H9 (cell line): Measurements from ENCODE around the gene COL27A1. TPM values are rescaled to one million over a fixed set of nuclear protein-coding genes. Genes with fewer than 3 reads are reported as not detected.

Source experiments
- DNase-seq: peaks from one replicate; pipeline ENCODE4 v3.0.0-alpha.2; 2017
- H2AFZ ChIP-seq: one replicate; pipeline ENCODE4 v1.6.1; 2013; ENCODE audit warnings: mild to moderate bottlenecking, low read length, control low read depth, moderate library complexity
- H2AK5ac ChIP-seq: 2 replicates; pipeline ENCODE4 v1.6.1; 2013; ENCODE audit warnings: low read length, control low read depth, mixed read lengths; ENCODE audit not compliant: insufficient read length
- H2BK120ac ChIP-seq: one replicate; pipeline ENCODE4 v1.6.1; 2013; ENCODE audit warnings: low read depth, mild to moderate bottlenecking, low read length, control low read depth, inconsistent platforms; ENCODE audit not compliant: poor library complexity, severe bottlenecking
- H2BK12ac ChIP-seq: 2 replicates; pipeline ENCODE4 v1.6.1; 2013; ENCODE audit warnings: low read length, control low read depth, mixed read lengths, low read depth; ENCODE audit not compliant: insufficient read length
- H2BK15ac ChIP-seq: 2 replicates; pipeline ENCODE4 v1.6.1; 2013; ENCODE audit warnings: low read depth, low read length, control low read depth
- H2BK20ac ChIP-seq: one replicate; pipeline ENCODE4 v1.6.1; 2013; ENCODE audit warnings: low read depth, mild to moderate bottlenecking, low read length, control low read depth, inconsistent platforms; ENCODE audit not compliant: poor library complexity, severe bottlenecking
- H2BK5ac ChIP-seq: 2 replicates; pipeline ENCODE4 v1.6.1; 2013; ENCODE audit warnings: low read length, control low read depth, mixed read lengths; ENCODE audit not compliant: insufficient read length
- H3K14ac ChIP-seq: 2 replicates; pipeline ENCODE4 v1.6.1; 2013; ENCODE audit warnings: low read length, control low read depth; ENCODE audit not compliant: insufficient read depth
- H3K18ac ChIP-seq: 2 replicates; pipeline ENCODE4 v1.6.1; 2013; ENCODE audit warnings: low read depth, mild to moderate bottlenecking, mixed read lengths, low read length, control low read depth; ENCODE audit not compliant: insufficient read length
- H3K23ac ChIP-seq: 2 replicates; pipeline ENCODE4 v1.6.1; 2013; ENCODE audit warnings: low read length, control low read depth, mixed read lengths, low read depth; ENCODE audit not compliant: insufficient read length
- H3K23me2 ChIP-seq: 2 replicates; pipeline ENCODE4 v1.6.1; 2013; ENCODE audit warnings: low read depth, mild to moderate bottlenecking, mixed read lengths, low read length, control low read depth; ENCODE audit not compliant: insufficient read length, poor library complexity, severe bottlenecking
- H3K27ac ChIP-seq: 2 replicates; pipeline ENCODE4 v1.5.1; 2013; ENCODE audit warnings: low read length, control low read depth, mixed read lengths, low read depth; ENCODE audit not compliant: insufficient read length
- H3K27me3 ChIP-seq: 2 replicates; pipeline ENCODE4 v1.6.1; 2013; ENCODE audit warnings: low read length, control low read depth, inconsistent platforms; ENCODE audit not compliant: insufficient read depth
- H3K4ac ChIP-seq: 2 replicates; pipeline ENCODE4 v1.6.1; 2013; ENCODE audit warnings: low read depth, mild to moderate bottlenecking, control low read depth, inconsistent platforms, low read length, moderate library complexity
- H3K4me1 ChIP-seq: 2 replicates; pipeline ENCODE4 v1.6.1; 2013; ENCODE audit warnings: low read length, control low read depth, inconsistent platforms; ENCODE audit not compliant: insufficient read depth
- H3K4me2 ChIP-seq: 2 replicates; pipeline ENCODE4 v1.6.1; 2013; ENCODE audit warnings: low read length, control low read depth, mixed read lengths; ENCODE audit not compliant: insufficient read length, insufficient read depth
- H3K56ac ChIP-seq: 2 replicates; pipeline ENCODE4 v1.6.1; 2013; ENCODE audit warnings: low read depth, mild to moderate bottlenecking, mixed read lengths, low read length, control low read depth; ENCODE audit not compliant: insufficient read length
- H3K79me1 ChIP-seq: 2 replicates; pipeline ENCODE4 v1.6.1; 2013; ENCODE audit warnings: low read depth, mild to moderate bottlenecking, moderate library complexity, low read length, control low read depth, inconsistent platforms; ENCODE audit not compliant: insufficient read depth, poor library complexity, severe bottlenecking
- H3K79me2 ChIP-seq: 2 replicates; pipeline ENCODE4 v1.6.1; 2013; ENCODE audit warnings: low read length, control low read depth, inconsistent platforms; ENCODE audit not compliant: insufficient read depth
- H3K9ac ChIP-seq: 2 replicates; pipeline ENCODE4 v1.6.1; 2013; ENCODE audit warnings: low read length, control low read depth, mixed read lengths; ENCODE audit not compliant: insufficient read length; ENCODE audit errors: extremely low read depth
- H3K9me3 ChIP-seq: one replicate; pipeline ENCODE4 v1.6.1; 2013; ENCODE audit warnings: low read depth, low read length, inconsistent platforms; ENCODE audit not compliant: control insufficient read depth
- H3T11ph ChIP-seq: one replicate; pipeline ENCODE4 v1.6.1; 2013; ENCODE audit warnings: mild to moderate bottlenecking, low read length, control low read depth, inconsistent platforms
- H4K20me1 ChIP-seq: one replicate; pipeline ENCODE4 v1.6.1; 2013; ENCODE audit not compliant: control insufficient read depth, insufficient read length, insufficient read depth
- H4K5ac ChIP-seq: 2 replicates; pipeline ENCODE4 v1.6.1; 2013; ENCODE audit warnings: low read depth, mild to moderate bottlenecking, mixed read lengths, low read length, control low read depth; ENCODE audit not compliant: insufficient read length
- H4K8ac ChIP-seq: replicated peaks from 2 replicates; pipeline ENCODE4 v1.6.1; 2013; ENCODE audit warnings: low read length, control low read depth, mixed read lengths, low read depth; ENCODE audit not compliant: insufficient read length
- H4K91ac ChIP-seq: 2 replicates; pipeline ENCODE4 v1.6.1; 2013; ENCODE audit warnings: low read depth, mild to moderate bottlenecking, moderate library complexity, mixed read lengths, low read length, control low read depth; ENCODE audit not compliant: insufficient read length
- H3K27ac Mint-ChIP-seq, 3 experiments: 2 replicates in 2 of 3; 3 replicates in 1 of 3; pipeline ENCODE4 v1.8.0; 2020 to 2021; ENCODE audit warnings: mixed read lengths in 3 of 3, mild to moderate bottlenecking in 1 of 3, moderate library complexity in 1 of 3
- H3K27me3 Mint-ChIP-seq: 2 replicates; pipeline ENCODE4 v1.8.0; 2021; ENCODE audit warnings: low read depth, mild to moderate bottlenecking, moderate library complexity, mixed read lengths
- H3K36me3 Mint-ChIP-seq, 3 experiments: 2 replicates in 2 of 3; 3 replicates in 1 of 3; pipeline ENCODE4 v1.8.0; 2020 to 2021; ENCODE audit warnings: low read depth in 3 of 3, mixed read lengths in 3 of 3; ENCODE audit not compliant: insufficient read depth in 1 of 3
- H3K4me1 Mint-ChIP-seq, 2 experiments: 2 replicates each; pipeline ENCODE4 v1.8.0; 2020; ENCODE audit warnings: mixed read lengths in 2 of 2
- H3K4me3 Mint-ChIP-seq, 2 experiments: 2 replicates in 1 of 2; 3 replicates in 1 of 2; pipeline ENCODE4 v1.8.0; 2020 to 2021; ENCODE audit warnings: mild to moderate bottlenecking in 2 of 2, mixed read lengths in 2 of 2, moderate library complexity in 1 of 2
- H3K9me3 Mint-ChIP-seq, 2 experiments: 2 replicates in 1 of 2; 3 replicates in 1 of 2; pipeline ENCODE4 v1.8.0; 2020; ENCODE audit warnings: mild to moderate bottlenecking in 2 of 2, mixed read lengths in 2 of 2, moderate library complexity in 1 of 2
- CTCF ChIP-seq: fragments of 200-600 bp; sonication (generic); conservative IDR thresholded peaks from 3 replicates; pipeline ENCODE4 v1.8.0; 2021; ENCODE audit warnings: antibody characterized with exemption, mild to moderate bottlenecking
- WGBS: extraction: QIAGEN DNeasy Blood & Tissue Kit; methylation state at CpG from one replicate; pipeline ENCODE4 v1.1.7; 2013; ENCODE audit warnings: missing lambda C conversion rate, low lambda C conversion rate, mixed read lengths; ENCODE audit not compliant: insufficient read length; ENCODE audit errors: extremely low coverage; 5-methylcytosine and 5-hydroxymethylcytosine counted together
- total RNA-seq: library from RNA; stranded (reverse); gene quantifications from 2 replicates; pipeline ENCODE4 v1.2.1, GENCODE V29; 2021

Gene COL27A1
- total RNA-seq, 1 experiment from 2014 or later = 17.9 TPM

GRCh38 chr9:114114364-114114763, 41.0 kb upstream of the COL27A1 start:
- H3T11ph ChIP-seq = no peak overlapping the region
- no peak overlapping the region for H2BK15ac ChIP-seq
- H3K4me3 Mint-ChIP-seq = no peak overlapping the region; a peak in 1 of 5 replicates
- no peak overlapping the region for H2BK120ac ChIP-seq
- no peaks in the 10 kb centered on the region for H3K9me3 ChIP-seq
- WGBS = no CpG with 5 or more reads among the region's 2 CpGs
- H3K9me3 Mint-ChIP-seq = no peaks in the 10 kb centered on the region
- no peaks in the 10 kb centered on the region for H3K36me3 Mint-ChIP-seq
- no peak overlapping the region for H3K4ac ChIP-seq
- H4K5ac ChIP-seq = no peak overlapping the region
- no peak overlapping the region for H2BK12ac ChIP-seq
- no peak overlapping the region for H2BK20ac ChIP-seq
- no peaks in the 10 kb centered on the region for H3K23me2 ChIP-seq
- H3K56ac ChIP-seq = no peak overlapping the region
- H2AFZ ChIP-seq = no peak overlapping the region
- H3K27me3 ChIP-seq = no peaks in the 10 kb centered on the region
- H3K27ac ChIP-seq = no peak overlapping the region
- no peak overlapping the region for H3K18ac ChIP-seq
- no peak overlapping the region for H2BK5ac ChIP-seq
- peaks cover 7 to 18% of the 10 kb centered on the region in 2 experiments for H3K4me1 Mint-ChIP-seq
- no peak for DNase-seq
- no peak overlapping the region for H3K4me2 ChIP-seq
- no peak overlapping the region for H2AK5ac ChIP-seq
- no peak overlapping the region for H3K27ac Mint-ChIP-seq
- H4K8ac ChIP-seq = no peak overlapping the region
- H3K9ac ChIP-seq = no peak overlapping the region
- no peak overlapping the region for H3K23ac ChIP-seq
- peaks cover 54% of the 10 kb centered on the region for H3K27me3 Mint-ChIP-seq
- no peak overlapping the region for H3K14ac ChIP-seq
- no peaks in the 10 kb centered on the region for H4K20me1 ChIP-seq
- no peaks in the 10 kb centered on the region for H3K4me1 ChIP-seq
- no peaks in the 10 kb centered on the region for H3K79me1 ChIP-seq
- no peak for TF ChIP-seq CTCF
- no peak overlapping the region for H4K91ac ChIP-seq
- no peaks in the 10 kb centered on the region for H3K79me2 ChIP-seq
